ENCODE measurements around the gene PNLIPRP1. TPM values are rescaled to one million over a fixed set of nuclear protein-coding genes. Genes with fewer than 3 reads are reported as not detected.

PNLIPRP1 gene
- total and polyA plus RNA-seq, 2 donors (not counting 1 experiment from before 2014, with no cell fraction given) = not detected

- no peaks in the 10 kb centered on the region for H4K20me1 ChIP-seq (ENCODE audit: control insufficient read depth, extremely low read depth, insufficient read depth, low read length)
- H3K4me3 ChIP-seq (replicated peaks in 1 of 4; ENCODE audit: control extremely low read depth in 1 of 4, insufficient read depth in 1 of 4, low read depth in 3 of 4, low read length in 4 of 4) = no peak within 1 kb of the TSS
- H3K9ac ChIP-seq (ENCODE audit: insufficient read depth, low read length) = no peak within 1 kb of the TSS
- no peaks in the 10 kb centered on the region for H3K79me2 ChIP-seq (ENCODE audit: control insufficient read depth, insufficient read depth, low read length)
- DNase-seq (ENCODE audit: low read depth in 2 of 2) = no peak
- no peaks in the 10 kb centered on the region for H3K9me3 ChIP-seq (ENCODE audit: control insufficient read depth, insufficient read depth, low read depth, low read length)
- no peak within 1 kb of the TSS for H2AFZ ChIP-seq (ENCODE audit: low read length)
- no peaks in the 10 kb centered on the region for H3K27me3 ChIP-seq (ENCODE audit: control insufficient read depth, insufficient read depth, low read length)
- TF ChIP-seq EZH2 (IDR thresholded peaks at IDR 0.05; ENCODE audit: low read length, missing control alignments) = no peak
- no peak for TF ChIP-seq CTCF (conservative IDR thresholded peaks at IDR 0.05 in 1 of 2, IDR thresholded peaks at IDR 0.05 in 1 of 2; ENCODE audit: low read depth in 1 of 2, low read length in 2 of 2)
- no peak within 1 kb of the TSS for H3K4me2 ChIP-seq (ENCODE audit: extremely low read depth, insufficient read depth, low read length)
- no peak within 1 kb of the TSS for H3K27ac ChIP-seq (ENCODE audit: insufficient read depth, low read length)
- no peaks in the 10 kb centered on the region for H3K4me1 ChIP-seq (ENCODE audit: control insufficient read depth, extremely low read depth, insufficient read depth, low read length)
- H3K36me3 ChIP-seq (ENCODE audit: control insufficient read depth, insufficient read depth, low read length) = no peaks in the 10 kb centered on the region
These were observed 30.0 kb downstream of the PNLIPRP1 start, which contains the start of gene PNLIPRP2 for GRCh38 chr10:116620423-116621400. Gene PNLIPRP2, plus strand, starts transcription at chr10:116620953.

DNA sequence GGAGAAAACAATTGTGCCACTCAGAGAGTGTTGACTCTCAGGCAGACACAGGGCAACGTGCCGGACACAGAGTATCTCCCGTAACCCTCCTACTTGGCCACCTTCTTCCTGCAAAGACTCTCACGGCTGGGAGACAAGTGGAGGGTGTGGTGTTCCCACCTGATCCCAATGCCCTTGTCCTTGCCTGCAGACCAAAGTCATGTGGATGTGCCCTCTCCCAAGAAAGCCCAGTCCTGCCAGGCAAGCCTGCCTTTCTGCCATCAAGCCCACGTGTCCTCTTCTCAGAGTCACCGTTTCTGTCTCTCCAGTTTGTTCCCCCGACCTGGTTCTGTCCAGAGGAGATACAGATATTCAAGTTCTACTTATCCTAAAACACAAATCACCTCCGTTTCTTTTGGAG lies 30.7 kb downstream of the PNLIPRP1 start:
- Histone ChIP-seq H3K9ac (ENCODE audit: insufficient read depth, low read length) (no peak overlapping the region), H3K4me1 (ENCODE audit: control insufficient read depth, extremely low read depth, insufficient read depth, low read length) (no peaks in the 10 kb centered on the region), H3K27me3 (ENCODE audit: control insufficient read depth, insufficient read depth, low read length) (no peaks in the 10 kb centered on the region), H2AFZ (ENCODE audit: low read length) (no peak overlapping the region), H4K20me1 (ENCODE audit: control insufficient read depth, extremely low read depth, insufficient read depth, low read length) (no peaks in the 10 kb centered on the region), H3K9me3 (ENCODE audit: control insufficient read depth, insufficient read depth, low read depth, low read length) (no peaks in the 10 kb centered on the region), H3K4me3 (replicated peaks in 1 of 4; ENCODE audit: control extremely low read depth in 1 of 4, insufficient read depth in 1 of 4, low read depth in 3 of 4, low read length in 4 of 4) (no peak overlapping the region), H3K36me3 (ENCODE audit: control insufficient read depth, insufficient read depth, low read length) (no peaks in the 10 kb centered on the region), H3K79me2 (ENCODE audit: control insufficient read depth, insufficient read depth, low read length) (no peaks in the 10 kb centered on the region), H3K27ac (ENCODE audit: insufficient read depth, low read length) (no peak overlapping the region), H3K4me2 (ENCODE audit: extremely low read depth, insufficient read depth, low read length) (no peak overlapping the region)
- TF ChIP-seq EZH2 (IDR thresholded peaks at IDR 0.05; ENCODE audit: low read length, missing control alignments) = no peak
- no peak for TF ChIP-seq CTCF (conservative IDR thresholded peaks at IDR 0.05 in 1 of 2, IDR thresholded peaks at IDR 0.05 in 1 of 2; ENCODE audit: low read depth in 1 of 2, low read length in 2 of 2)
- DNase-seq (ENCODE audit: low read depth in 2 of 2) = no peak

DNA sequence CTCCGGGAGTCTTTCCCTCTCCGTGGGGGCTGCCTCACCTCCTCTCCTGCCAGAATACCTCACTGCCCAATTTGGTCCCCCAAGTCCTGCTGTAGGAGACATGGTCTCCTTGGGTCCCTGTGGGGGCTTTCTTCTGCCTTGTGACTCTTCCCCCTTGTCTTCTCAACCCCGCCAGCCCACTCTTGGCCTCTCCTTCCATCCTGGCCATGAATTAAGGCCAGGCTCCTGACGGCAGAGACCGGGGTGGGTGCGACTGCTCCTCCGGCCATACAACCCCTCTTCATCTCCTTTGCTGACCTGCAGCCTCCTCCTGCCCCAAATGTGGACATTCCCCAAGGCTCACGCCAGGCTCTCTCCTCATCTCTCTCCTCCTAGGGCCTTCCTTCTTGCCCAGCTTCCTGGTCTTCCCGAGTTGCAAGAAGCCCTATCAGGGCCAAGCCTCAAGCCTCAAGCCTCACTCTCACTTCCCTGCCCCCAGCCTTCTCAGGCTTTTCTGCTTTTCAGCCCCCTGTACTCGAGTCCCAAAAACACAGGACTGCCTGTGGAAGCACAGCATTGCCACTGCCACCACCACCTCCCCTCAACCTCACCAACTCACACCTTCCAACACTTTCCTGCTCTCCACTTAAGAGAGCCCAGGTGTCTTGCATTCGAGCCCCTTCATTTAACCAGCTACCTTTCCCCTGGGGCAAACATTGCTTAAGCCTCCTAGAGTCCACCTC lies 31.3 kb downstream of the PNLIPRP1 start:
- no peaks in the 10 kb centered on the region for H3K36me3 ChIP-seq (ENCODE audit: control insufficient read depth, insufficient read depth, low read length)
- TF ChIP-seq CTCF (conservative IDR thresholded peaks at IDR 0.05 in 1 of 2, IDR thresholded peaks at IDR 0.05 in 1 of 2; ENCODE audit: low read depth in 1 of 2, low read length in 2 of 2) (no peak), EZH2 (IDR thresholded peaks at IDR 0.05; ENCODE audit: low read length, missing control alignments) (no peak)
- no peaks in the 10 kb centered on the region for H3K79me2 ChIP-seq (ENCODE audit: control insufficient read depth, insufficient read depth, low read length)
- no peak overlapping the region for H3K4me3 ChIP-seq (replicated peaks in 1 of 4; ENCODE audit: control extremely low read depth in 1 of 4, insufficient read depth in 1 of 4, low read depth in 3 of 4, low read length in 4 of 4)
- no peaks in the 10 kb centered on the region for H3K9me3 ChIP-seq (ENCODE audit: control insufficient read depth, insufficient read depth, low read depth, low read length)
- no peaks in the 10 kb centered on the region for H3K27me3 ChIP-seq (ENCODE audit: control insufficient read depth, insufficient read depth, low read length)
- no peak overlapping the region for H3K4me2 ChIP-seq (ENCODE audit: extremely low read depth, insufficient read depth, low read length)
- H2AFZ ChIP-seq (ENCODE audit: low read length) = no peak overlapping the region
- no peak overlapping the region for H3K9ac ChIP-seq (ENCODE audit: insufficient read depth, low read length)
- DNase-seq (ENCODE audit: low read depth in 2 of 2) = no peak
- H3K4me1 ChIP-seq (ENCODE audit: control insufficient read depth, extremely low read depth, insufficient read depth, low read length) = no peaks in the 10 kb centered on the region
- H4K20me1 ChIP-seq (ENCODE audit: control insufficient read depth, extremely low read depth, insufficient read depth, low read length) = no peaks in the 10 kb centered on the region
- no peak overlapping the region for H3K27ac ChIP-seq (ENCODE audit: insufficient read depth, low read length)
